RCC 7860 (cell line): ENCODE measurements around the gene JCHAIN.
"Not testable (repeated sequence)": the region's sequence is repeated elsewhere in the genome, so short reads cannot be mapped to it uniquely, and the experiment has no call there.

Experiments
- DNase-seq: peaks from one replicate; pipeline ENCODE4 v3.0.0-alpha.2; 2015; ENCODE audit warnings: low spot score
- FAIRE-seq: peaks from 2 replicates; lab custom pipeline; 2012; peaks lifted over from hg19 to GRCh38; lab: Jason Lieb, UNC

Gene JCHAIN

GRCh38 chr4:70651864-70652506, 14.3 kb downstream of the JCHAIN start:
- DNase-seq (peak; percentile 48), FAIRE-seq (peak; percentile 61)

- not testable (repeated sequence) for FAIRE-seq, DNase-seq
These were observed 15.6 kb downstream of the JCHAIN start for GRCh38 chr4:70650741-70651140.

GRCh38 chr4:70640192-70640591, 26.1 kb downstream of the JCHAIN start:
- no peak for FAIRE-seq

GRCh38 chr4:70637239-70637913, 28.9 kb downstream of the JCHAIN start:
- no peak for DNase-seq
- FAIRE-seq: no peak

More at GRCh38 chr4:70640192-70640591, 26.1 kb downstream of the JCHAIN start:
- DNase-seq: no peak

- DNase-seq (no peak), FAIRE-seq (no peak)
These were observed 31.8 kb downstream of the JCHAIN start for GRCh38 chr4:70634482-70634881.

- DNase-seq: peak; percentile 79
- FAIRE-seq: peak; percentile 89
These were observed 34.3 kb downstream of the JCHAIN start for GRCh38 chr4:70632028-70632427.

- no peak for FAIRE-seq
- no peak for DNase-seq
These were observed 36.1 kb downstream of the JCHAIN start for GRCh38 chr4:70630162-70630561.

GRCh38 chr4:70629469-70630090, 36.7 kb downstream of the JCHAIN start:
- FAIRE-seq: no peak
- DNase-seq: no peak

GRCh38 chr4:70628444-70628843, 37.9 kb downstream of the JCHAIN start, which contains the start of gene ENAM:
Gene ENAM (plus strand): TSS chr4:70628744. CDS start chr4:70629501, 757 bp downstream.
- no peak for DNase-seq
- no peak for FAIRE-seq

GRCh38 chr4:70627620-70628019, 38.7 kb downstream of the JCHAIN start:
- FAIRE-seq: no peak
- DNase-seq: no peak

- DNase-seq (no peak), FAIRE-seq (no peak)
These were observed 42.0 kb downstream of the JCHAIN start for GRCh38 chr4:70624226-70624793.

- no peak for FAIRE-seq
These were observed 43.0 kb downstream of the JCHAIN start for GRCh38 chr4:70623323-70623722.

GRCh38 chr4:70619778-70620177, 46.5 kb downstream of the JCHAIN start:
- DNase-seq: no peak
- no peak for FAIRE-seq

More at GRCh38 chr4:70623323-70623722, 43.0 kb downstream of the JCHAIN start:
- DNase-seq: no peak

GRCh38 chr4:70619288-70619687, 47.0 kb downstream of the JCHAIN start:
- FAIRE-seq (no peak), DNase-seq (no peak)

GRCh38 chr4:70614184-70614555, 52.1 kb downstream of the JCHAIN start:
- FAIRE-seq (no peak), DNase-seq (no peak)

GRCh38 chr4:70613306-70614183, 52.8 kb downstream of the JCHAIN start:
- DNase-seq: no peak
- FAIRE-seq: no peak

GRCh38 chr4:70608324-70608723, 58.0 kb downstream of the JCHAIN start:
- FAIRE-seq: no peak
- no peak for DNase-seq

GRCh38 chr4:70607334-70607853, 58.9 kb downstream of the JCHAIN start:
- FAIRE-seq (no peak), DNase-seq (no peak)

GRCh38 chr4:70606459-70606858, 59.8 kb downstream of the JCHAIN start:
- FAIRE-seq (no peak), DNase-seq (no peak)
